Measurements from ENCODE around the gene GNPTG.

GNPTG gene

GRCh38 chr16:1319041-1319440 lies 32.7 kb upstream of the GNPTG start:
- no peak overlapping the region for H3K27ac ChIP-seq
- no peak for TF ChIP-seq CTCF (IDR thresholded peaks at IDR 0.05)
- TF ChIP-seq ZFX (IDR thresholded peaks at IDR 0.05; ENCODE audit: borderline replicate concordance), result no peak

- no peak overlapping the region for H3K27ac ChIP-seq
- TF ChIP-seq CTCF (IDR thresholded peaks at IDR 0.05) (no peak), ZFX (IDR thresholded peaks at IDR 0.05; ENCODE audit: borderline replicate concordance) (no peak)
Measured at GRCh38 chr16:1320097-1320496, 31.6 kb upstream of the GNPTG start.

GRCh38 chr16:1320658-1321240 lies 31.0 kb upstream of the GNPTG start:
- TF ChIP-seq ZFX (IDR thresholded peaks at IDR 0.05; ENCODE audit: borderline replicate concordance) (no peak), CTCF (IDR thresholded peaks at IDR 0.05) (no peak)
- H3K27ac ChIP-seq, result no peak overlapping the region

- no peak overlapping the region for H3K27ac ChIP-seq
- TF ChIP-seq ZFX (IDR thresholded peaks at IDR 0.05; ENCODE audit: borderline replicate concordance) (no peak), CTCF (IDR thresholded peaks at IDR 0.05) (no peak)
Measured at GRCh38 chr16:1322407-1322806, 29.3 kb upstream of the GNPTG start.

- TF ChIP-seq ZFX (IDR thresholded peaks at IDR 0.05; ENCODE audit: borderline replicate concordance), result no peak
- TF ChIP-seq CTCF (IDR thresholded peaks at IDR 0.05), result no peak
- no peak overlapping the region for H3K27ac ChIP-seq
Measured at GRCh38 chr16:1323296-1324239, 28.2 kb upstream of the GNPTG start.

- no peak overlapping the region for H3K27ac ChIP-seq
- TF ChIP-seq ZFX (IDR thresholded peaks at IDR 0.05; ENCODE audit: borderline replicate concordance), result no peak
- no peak for TF ChIP-seq CTCF (IDR thresholded peaks at IDR 0.05)
Measured at GRCh38 chr16:1324286-1324826, 27.4 kb upstream of the GNPTG start.

GRCh38 chr16:1325261-1325660 lies 26.5 kb upstream of the GNPTG start:
- H3K27ac ChIP-seq, result peak overlapping the region; percentile 12; the same call in 1 of the 2 replicates
- no peak for TF ChIP-seq ZFX (IDR thresholded peaks at IDR 0.05; ENCODE audit: borderline replicate concordance)
- TF ChIP-seq CTCF (IDR thresholded peaks at IDR 0.05), result no peak
